GM21723 (cell line): ENCODE results near the gene ABCG8.

ENCODE experiments used
- ATAC-seq: cut with Tn5 transposase; IDR thresholded peaks from one replicate; pipeline ENCODE4 v1.9.1; 2021; ENCODE audit warnings: mild to moderate bottlenecking, moderate library complexity; ENCODE audit not compliant: unreplicated experiment

ABCG8 gene

DNA sequence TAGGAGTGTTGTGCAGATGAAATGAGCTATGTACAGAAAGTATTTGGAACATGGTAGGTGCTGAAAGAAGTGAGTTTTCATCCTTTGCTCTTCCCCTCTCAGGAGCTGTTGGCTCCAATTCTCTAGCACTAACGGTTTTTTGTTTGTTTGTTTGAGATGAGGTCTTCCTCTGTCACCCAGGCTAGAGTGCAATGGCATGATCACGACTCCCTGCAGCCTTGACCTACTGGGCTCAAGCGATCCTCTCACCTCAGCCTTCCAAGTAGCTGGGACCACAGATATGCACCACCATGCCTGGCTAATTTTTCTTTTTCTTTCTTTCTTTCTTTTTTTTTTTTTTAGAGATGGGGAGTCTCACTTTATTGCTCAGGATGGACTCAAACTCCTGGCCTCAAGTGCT lies 12.9 kb upstream of the ABCG8 start:
- no peak for ATAC-seq

- ATAC-seq: no peak
Measured at GRCh38 chr2:43826305-43827250, 12.2 kb upstream of the ABCG8 start.

DNA sequence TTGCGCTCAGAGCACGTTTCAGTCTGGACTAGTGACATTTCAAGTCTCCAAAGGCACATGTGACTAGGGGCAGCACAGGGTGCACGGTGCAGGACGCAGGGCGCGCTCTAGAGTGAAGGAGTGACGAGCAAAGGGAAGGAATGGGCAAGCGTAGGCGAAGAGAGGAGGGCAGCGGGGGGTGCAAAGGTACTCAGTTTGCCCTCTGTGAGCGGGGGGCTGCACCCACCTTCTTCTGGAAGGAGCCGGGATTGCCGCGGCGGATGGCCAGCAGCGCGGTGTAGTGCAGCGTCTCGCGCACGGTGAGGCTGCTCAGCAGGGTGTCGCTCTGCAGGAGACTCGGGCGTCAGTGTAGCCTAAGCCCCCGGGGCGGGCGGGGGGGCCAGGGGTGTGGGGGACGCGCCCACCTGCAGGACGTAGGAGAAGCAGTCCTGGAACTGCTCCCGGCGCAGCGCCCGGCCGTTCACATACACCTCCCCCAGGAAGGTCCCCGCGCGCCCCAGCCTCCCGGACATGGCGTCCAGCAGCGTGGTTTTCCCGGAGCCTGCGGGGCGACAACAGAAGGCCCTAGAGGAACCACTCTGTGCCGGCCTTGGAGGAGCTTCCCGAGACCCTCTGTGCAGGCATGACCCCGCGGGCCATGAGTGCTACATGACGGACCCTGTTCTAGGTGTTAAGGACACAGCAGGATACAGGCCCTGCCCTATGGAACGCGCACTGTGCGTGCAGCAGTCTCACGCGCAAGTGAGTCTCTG lies 7.1 kb upstream of the ABCG8 start:
- no peak for ATAC-seq

DNA sequence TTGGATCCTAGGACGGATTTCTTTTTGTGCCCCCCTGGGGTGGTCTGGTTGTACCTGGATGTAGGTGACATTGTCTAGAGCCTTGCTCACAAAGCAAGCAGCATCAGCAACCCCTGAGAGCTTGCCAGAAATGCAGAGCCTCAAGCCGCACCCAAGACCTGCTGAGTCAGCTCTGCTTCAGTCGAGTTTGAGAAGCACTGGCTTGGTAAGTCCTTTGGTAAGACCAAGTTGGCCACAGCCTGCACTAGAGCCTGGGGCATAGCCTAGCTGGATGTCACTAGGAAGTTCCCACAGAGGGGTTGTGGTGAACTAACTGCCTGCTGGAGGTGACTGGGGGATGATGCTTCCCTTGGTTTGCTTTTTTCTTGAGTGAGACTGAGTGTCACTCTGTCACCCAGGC lies 6.3 kb upstream of the ABCG8 start:
- no peak for ATAC-seq

- no peak for ATAC-seq
Measured at GRCh38 chr2:43837033-43837432, 1.7 kb upstream of the ABCG8 start.

DNA sequence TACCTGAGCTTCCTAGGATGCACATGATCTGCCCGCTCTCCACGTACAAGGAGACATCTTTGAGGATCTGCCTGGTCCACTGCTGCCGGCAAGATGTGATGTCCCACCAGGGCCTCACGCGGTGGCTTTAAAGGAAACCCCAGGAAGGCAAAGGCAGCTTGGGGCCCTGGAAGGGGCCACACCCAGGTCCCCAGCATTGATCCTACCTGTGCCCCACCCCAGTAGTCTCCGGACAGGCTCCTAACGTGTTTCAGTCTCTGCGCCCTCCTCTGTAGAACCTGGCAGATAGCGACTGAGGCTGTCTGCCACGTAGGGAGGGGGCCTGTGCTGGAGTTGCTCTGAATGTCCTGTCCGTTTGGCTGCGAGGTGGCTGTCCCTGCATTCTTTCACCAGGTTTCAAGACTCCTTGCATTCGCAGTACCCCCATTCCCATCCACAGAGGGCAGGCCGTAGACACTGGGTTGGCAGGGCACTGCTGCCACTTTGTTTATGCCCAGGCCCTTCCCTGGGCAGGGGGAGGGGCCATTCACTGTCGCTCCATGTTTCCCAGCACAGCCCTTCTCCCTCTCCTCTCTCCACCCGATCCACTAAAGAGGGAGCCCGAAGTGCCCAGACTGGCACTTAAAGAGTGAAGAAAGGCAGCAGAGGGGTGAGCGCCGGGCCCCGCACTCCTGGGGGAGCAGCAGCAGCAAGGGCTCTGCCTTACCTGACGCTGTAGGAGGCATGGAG lies 776 bp upstream of the ABCG8 start:
- no peak for ATAC-seq

- ATAC-seq: no peak
Measured at GRCh38 chr2:43839776-43840564, 1.2 kb downstream of the ABCG8 start.

DNA sequence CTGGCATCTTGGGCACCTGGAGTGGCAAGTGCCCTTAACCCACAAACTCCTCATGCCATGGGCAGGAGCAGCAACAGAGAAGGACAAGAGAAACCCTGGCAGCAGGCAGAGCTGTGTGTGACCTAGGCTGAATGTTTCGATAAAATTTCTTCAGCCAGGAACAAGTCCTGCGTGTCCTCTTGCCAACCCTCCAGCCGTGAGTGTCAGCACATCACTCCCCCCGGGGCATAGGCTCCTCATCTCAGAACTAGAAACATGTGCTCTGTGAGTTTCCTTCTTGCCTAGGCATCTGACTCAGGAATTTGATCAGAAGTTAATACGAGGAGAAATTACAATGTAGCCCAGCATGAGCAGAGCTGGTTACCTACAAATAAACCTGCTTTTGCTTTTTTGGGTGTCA lies 2.2 kb downstream of the ABCG8 start:
- ATAC-seq: no peak

GRCh38 chr2:43841949-43842865 lies 3.4 kb downstream of the ABCG8 start:
- ATAC-seq: no peak

DNA sequence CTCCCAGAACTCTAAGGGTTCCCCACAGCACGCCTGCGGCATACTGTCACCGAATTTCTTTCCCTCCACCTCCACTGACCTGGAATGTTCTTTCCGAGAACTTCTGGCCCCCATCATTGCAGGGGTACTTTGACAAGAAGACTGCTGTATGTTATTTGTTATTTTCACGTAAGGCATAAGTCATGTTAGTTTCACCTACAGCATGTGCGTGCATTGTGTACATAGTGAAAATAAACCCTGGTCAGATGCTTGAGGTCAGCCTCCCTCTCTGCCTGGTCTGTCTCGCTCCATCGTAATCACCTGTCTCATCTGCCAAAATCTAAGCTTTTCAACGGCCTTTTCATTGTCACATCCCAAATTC lies 4.1 kb downstream of the ABCG8 start:
- ATAC-seq: no peak

DNA sequence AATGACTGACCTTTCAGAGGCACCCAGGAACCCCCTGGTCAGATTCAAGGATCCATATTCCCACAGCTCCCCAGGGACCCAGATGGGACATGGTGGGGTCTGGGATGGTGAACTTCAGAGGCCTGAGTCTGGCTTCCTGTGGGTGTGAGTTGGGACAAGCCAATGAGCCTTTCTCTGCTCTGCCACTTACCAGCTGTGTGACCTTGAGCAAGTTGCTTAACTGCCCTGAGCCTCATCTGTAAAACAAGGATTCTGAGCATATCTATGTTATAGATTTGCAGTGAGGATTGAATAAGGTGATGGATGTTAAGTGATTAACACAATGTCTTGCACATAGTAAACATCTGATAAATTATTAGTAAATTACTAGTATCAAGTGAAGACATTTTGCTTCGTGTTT lies 6.4 kb downstream of the ABCG8 start:
- no peak for ATAC-seq

DNA sequence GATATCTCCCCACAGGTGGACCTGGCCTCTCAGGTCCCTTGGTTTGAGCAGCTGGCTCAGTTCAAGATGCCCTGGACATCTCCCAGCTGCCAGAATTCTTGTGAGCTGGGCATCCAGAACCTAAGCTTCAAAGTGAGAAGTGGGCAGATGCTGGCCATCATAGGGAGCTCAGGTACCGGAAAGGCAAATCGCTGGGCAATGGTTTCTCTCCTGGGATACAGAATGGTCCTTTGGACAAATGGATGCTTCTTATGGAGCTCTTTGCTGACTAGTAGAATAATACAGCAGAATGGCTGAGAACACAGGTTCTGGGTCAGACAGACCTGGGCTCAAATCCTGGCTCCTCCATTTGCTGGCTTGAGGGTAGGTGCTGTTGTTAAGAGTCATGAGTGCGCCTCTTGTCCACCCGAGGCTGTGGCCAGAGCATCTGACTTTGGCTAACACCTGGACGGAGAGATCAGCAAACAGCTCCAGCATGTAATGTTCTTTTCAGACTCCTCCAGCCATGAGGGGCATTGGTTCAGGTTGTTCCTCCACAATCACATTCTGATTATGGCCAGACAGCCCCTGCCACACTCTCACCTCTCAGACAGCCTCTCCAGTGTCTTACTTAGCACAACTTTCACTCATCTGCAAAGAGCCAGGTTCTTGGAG lies 7.5 kb downstream of the ABCG8 start:
- ATAC-seq: no peak

GRCh38 chr2:43848214-43848613 lies 9.4 kb downstream of the ABCG8 start:
- ATAC-seq: no peak

DNA sequence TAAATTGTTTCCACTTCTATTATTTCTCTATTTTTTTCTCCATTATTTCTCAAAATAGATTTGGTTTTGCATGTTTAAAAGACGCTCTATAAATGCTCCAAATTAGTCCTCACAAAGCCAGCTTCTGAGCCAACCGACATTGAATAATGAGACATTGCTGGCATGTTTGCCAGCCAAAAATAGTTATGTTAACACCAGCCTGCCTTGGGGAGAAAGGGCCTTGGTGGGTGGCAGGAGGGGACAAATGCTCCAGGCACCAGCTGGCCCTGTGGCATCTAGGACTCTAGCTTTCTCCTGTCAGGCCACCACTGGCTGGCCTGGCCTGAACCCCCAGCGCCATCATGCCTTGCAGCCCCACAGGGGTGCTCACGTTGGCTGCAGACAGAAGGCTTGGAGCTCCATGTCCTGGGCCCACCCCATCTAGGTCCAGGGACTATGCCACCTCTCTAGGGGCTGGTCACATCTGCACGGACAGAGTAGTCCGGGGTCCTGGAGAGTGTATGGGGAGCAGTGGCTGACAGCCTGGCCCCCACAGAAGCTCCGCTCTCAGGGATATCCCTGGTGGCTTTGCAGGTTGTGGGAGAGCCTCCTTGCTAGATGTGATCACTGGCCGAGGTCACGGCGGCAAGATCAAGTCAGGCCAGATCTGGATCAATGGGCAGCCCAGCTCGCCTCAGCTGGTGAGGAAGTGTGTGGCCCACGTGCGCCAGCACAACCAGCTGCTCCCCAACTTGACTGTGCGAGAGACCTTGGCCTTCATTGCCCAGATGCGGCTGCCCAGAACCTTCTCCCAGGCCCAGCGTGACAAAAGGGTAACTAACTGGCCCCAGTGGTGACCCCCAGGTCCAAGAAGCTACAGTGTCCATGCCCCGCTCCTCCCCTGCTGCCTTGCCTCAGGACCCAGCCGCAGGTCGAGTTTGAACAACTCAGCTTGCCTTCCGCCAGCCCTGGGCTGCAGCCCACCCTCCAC lies 12.5 kb downstream of the ABCG8 start:
- no peak for ATAC-seq

DNA sequence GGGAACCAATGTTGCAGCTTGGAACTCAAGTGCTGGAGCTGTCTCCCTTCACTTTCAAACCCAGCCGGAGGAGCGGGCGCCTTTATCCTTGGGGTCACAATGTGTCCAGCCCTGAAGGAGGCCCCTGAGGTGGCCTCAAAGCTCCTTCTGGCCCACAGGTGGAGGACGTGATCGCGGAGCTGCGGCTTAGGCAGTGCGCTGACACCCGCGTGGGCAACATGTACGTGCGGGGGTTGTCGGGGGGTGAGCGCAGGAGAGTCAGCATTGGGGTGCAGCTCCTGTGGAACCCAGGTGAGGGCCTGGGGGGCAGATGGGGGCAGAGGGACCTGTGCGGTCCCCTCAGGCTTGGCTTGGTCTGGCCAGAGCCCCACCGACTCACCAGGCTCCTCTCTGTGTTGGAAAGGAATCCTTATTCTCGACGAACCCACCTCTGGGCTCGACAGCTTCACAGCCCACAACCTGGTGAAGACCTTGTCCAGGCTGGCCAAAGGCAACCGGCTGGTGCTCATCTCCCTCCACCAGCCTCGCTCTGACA lies 13.5 kb downstream of the ABCG8 start:
- ATAC-seq: no peak

GRCh38 chr2:43853141-43854081 lies 14.6 kb downstream of the ABCG8 start:
- ATAC-seq: no peak

DNA sequence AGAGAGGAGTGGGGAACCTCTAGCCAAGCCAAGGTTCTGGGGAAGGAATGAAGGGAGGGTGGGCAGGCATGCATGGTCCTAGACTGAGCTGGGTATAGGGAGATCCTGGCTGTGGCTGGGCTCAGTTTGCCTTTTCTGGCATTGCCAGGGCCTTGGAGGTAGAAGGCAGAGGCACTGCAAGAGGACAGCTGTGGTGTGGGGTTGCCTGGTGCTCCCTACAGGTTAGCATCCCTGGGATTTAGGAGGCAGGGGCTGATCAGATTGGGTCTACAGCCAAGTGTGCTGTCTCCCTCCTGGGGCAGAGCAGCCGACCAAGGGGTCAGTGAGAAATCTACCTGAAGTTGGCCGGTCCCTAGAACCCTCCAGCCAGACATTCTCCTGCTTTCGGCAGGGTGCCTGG lies 15.9 kb downstream of the ABCG8 start:
- ATAC-seq: no peak
